Panc1 (cell line): ENCODE results near the gene VAC14. TPM values are rescaled to one million over a fixed set of nuclear protein-coding genes. Genes with fewer than 3 reads are reported as not detected.

Source experiments
- ATAC-seq: fragments of 200-7000 bp; cut with Tn5 transposase; 2 replicates; pipeline ENCODE4 v1.9.1; 2020; ENCODE audit warnings: mild to moderate bottlenecking, moderate library complexity
- BruUV-seq: library from RNA; stranded (reverse); fragments of 400-500 nt; replicated peaks from 2 replicates; lab custom pipeline; 2021; lab: Mats Ljungman, UMichigan
- CTCF ChIA-PET: fragments of 300-600 bp; sonication (Branson Sonifier 250); formaldehyde crosslinking; loops from one replicate; lab custom pipeline; 2022; ENCODE audit warnings: antibody characterized with exemption; lab: Charles Lee
- POLR2A ChIA-PET: fragments of 300-600 bp; sonication (Branson Sonifier 250); formaldehyde crosslinking; loops from one replicate; lab custom pipeline; 2022; ENCODE audit warnings: antibody characterized with exemption; lab: Charles Lee
- DNase-seq: peaks from one replicate; pipeline ENCODE4 v3.0.0-alpha.2; 2010; ENCODE audit warnings: low read depth, low spot score
- H3K27ac ChIP-seq: 2 replicates; pipeline ENCODE4 v1.5.1; 2011; ENCODE audit warnings: mild to moderate bottlenecking, low read length, inconsistent platforms
- H3K27me3 ChIP-seq: fragments of 200-500 bp; sonication (Bioruptor generic); 2 replicates; pipeline ENCODE4 v1.6.0; 2014; ENCODE audit warnings: low read length, inconsistent platforms; ENCODE audit not compliant: control insufficient read depth, insufficient read depth
- H3K36me3 ChIP-seq: fragments of 200-500 bp; sonication (Bioruptor generic); 2 replicates; pipeline ENCODE4 v1.5.1; 2014; ENCODE audit warnings: inconsistent platforms, mild to moderate bottlenecking, low read length, moderate library complexity; ENCODE audit not compliant: control insufficient read depth, insufficient read depth
- H3K4me1 ChIP-seq: 2 replicates; pipeline ENCODE4 v1.5.1; 2011; ENCODE audit warnings: inconsistent platforms, mild to moderate bottlenecking, low read length, moderate library complexity; ENCODE audit not compliant: control insufficient read depth, insufficient read depth
- H3K4me3 ChIP-seq, 2 experiments: 2 replicates each; pipeline ENCODE4 v1.5.1; 2011 to 2012; ENCODE audit warnings: low read depth in 2 of 2, low read length in 2 of 2, mild to moderate bottlenecking in 2 of 2, inconsistent platforms in 1 of 2, moderate library complexity in 1 of 2
- H3K9me3 ChIP-seq: fragments of 200-500 bp; sonication (Bioruptor generic); 2 replicates; pipeline ENCODE4 v1.5.1; 2014; ENCODE audit warnings: low read depth, mild to moderate bottlenecking, inconsistent platforms, low read length, moderate library complexity; ENCODE audit not compliant: control insufficient read depth, insufficient read depth
- POLR2AphosphoS5 ChIP-seq: IDR thresholded peaks from 2 replicates; pipeline ENCODE4 v1.6.1; 2012; ENCODE audit warnings: mild to moderate bottlenecking, low read depth, low read length, moderate library complexity
- SIN3A ChIP-seq: IDR thresholded peaks from 2 replicates; pipeline ENCODE4 v1.6.1; 2012; ENCODE audit warnings: low read depth, mild to moderate bottlenecking, low read length, moderate library complexity, borderline replicate concordance; ENCODE audit not compliant: insufficient read depth
- TCF7L2 ChIP-seq: IDR thresholded peaks from 2 replicates; pipeline ENCODE4 v1.6.1; 2011; ENCODE audit warnings: mild to moderate bottlenecking, low read depth, low read length, inconsistent platforms
- in situ Hi-C: cut with HindIII; loops from 2 replicates; pipeline ENCODE4 v1.10.0; 2016; ENCODE audit warnings: low sequenced_read_pairs, low pct_unique_long_range_greater_than_20kb
- intact Hi-C: fragments of 100-400 bp; cut with micrococcal nuclease; formaldehyde crosslinking; loops from one replicate; pipeline ENCODE4 v1.10.0; 2022; ENCODE audit not compliant: unreplicated experiment
- total RNA-seq: library from RNA; stranded (reverse); gene quantifications from one replicate; pipeline ENCODE4 v1.2.1, GENCODE V29; 2021; ENCODE audit not compliant: unreplicated experiment
- TF ChIP-seq, protein P1 (sequence below), 2 experiments: IDR thresholded peaks; 2 replicates each; pipeline ENCODE4 v1.6.1; 2011 to 2012; ENCODE audit warnings: low read depth in 2 of 2, control low read depth in 1 of 2, low read length in 1 of 2, mild to moderate bottlenecking in 1 of 2, moderate library complexity in 1 of 2; ENCODE audit not compliant: insufficient read depth in 1 of 2
- TF ChIP-seq, protein P2 (sequence below): fragments of 450-650 bp; IDR thresholded peaks from 2 replicates; pipeline ENCODE4 v1.5.1; 2017; ENCODE audit warnings: mild to moderate bottlenecking

The VAC14 gene
- total RNA-seq, 1 experiment from 2014 or later: 37.9 TPM

DNA sequence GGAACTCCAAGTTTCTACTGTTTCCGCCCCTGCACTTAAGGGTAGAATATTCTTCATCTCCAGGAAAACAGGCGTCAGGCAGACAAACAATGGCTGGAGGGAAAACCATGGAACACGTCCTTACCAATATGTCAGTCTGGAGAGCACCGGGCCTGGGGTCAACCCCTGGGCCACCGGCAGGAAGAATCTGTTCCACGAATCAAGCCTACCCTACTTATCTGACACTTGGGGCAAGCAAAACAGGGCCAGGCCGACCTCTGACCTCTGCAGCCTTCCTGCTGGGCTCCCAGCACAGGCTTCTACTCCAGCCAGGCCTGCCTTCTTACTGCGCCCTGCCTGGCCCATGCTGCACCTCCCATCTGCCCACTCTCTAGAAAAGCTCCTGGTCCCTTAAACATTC lies 10.1 kb downstream of the VAC14 start:
- Histone ChIP-seq H3K4me1 (no peaks in the 10 kb centered on the region; the same call in 1 of the 2 replicates), H3K9me3 (no peaks in the 10 kb centered on the region), H3K27me3 (no peaks in the 10 kb centered on the region), H3K36me3 (no peaks in the 10 kb centered on the region), H3K27ac (no peak overlapping the region), H3K4me3 (no peak overlapping the region)
- ATAC-seq (no peak), DNase-seq (no peak)
- ChIA-PET CTCF (no interaction called here), POLR2A (no interaction called here)
- no TSS peak for BruUV-seq
- in situ Hi-C loops: no loop called here
- TF ChIP-seq, protein P1, sequence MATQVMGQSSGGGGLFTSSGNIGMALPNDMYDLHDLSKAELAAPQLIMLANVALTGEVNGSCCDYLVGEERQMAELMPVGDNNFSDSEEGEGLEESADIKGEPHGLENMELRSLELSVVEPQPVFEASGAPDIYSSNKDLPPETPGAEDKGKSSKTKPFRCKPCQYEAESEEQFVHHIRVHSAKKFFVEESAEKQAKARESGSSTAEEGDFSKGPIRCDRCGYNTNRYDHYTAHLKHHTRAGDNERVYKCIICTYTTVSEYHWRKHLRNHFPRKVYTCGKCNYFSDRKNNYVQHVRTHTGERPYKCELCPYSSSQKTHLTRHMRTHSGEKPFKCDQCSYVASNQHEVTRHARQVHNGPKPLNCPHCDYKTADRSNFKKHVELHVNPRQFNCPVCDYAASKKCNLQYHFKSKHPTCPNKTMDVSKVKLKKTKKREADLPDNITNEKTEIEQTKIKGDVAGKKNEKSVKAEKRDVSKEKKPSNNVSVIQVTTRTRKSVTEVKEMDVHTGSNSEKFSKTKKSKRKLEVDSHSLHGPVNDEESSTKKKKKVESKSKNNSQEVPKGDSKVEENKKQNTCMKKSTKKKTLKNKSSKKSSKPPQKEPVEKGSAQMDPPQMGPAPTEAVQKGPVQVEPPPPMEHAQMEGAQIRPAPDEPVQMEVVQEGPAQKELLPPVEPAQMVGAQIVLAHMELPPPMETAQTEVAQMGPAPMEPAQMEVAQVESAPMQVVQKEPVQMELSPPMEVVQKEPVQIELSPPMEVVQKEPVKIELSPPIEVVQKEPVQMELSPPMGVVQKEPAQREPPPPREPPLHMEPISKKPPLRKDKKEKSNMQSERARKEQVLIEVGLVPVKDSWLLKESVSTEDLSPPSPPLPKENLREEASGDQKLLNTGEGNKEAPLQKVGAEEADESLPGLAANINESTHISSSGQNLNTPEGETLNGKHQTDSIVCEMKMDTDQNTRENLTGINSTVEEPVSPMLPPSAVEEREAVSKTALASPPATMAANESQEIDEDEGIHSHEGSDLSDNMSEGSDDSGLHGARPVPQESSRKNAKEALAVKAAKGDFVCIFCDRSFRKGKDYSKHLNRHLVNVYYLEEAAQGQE (IDR thresholded peaks at IDR 0.05; ENCODE audit: insufficient read depth in 1 of 2, low read depth in 2 of 2, low read length in 1 of 2): no peak
- no peak for TF ChIP-seq TCF7L2
- no peak for TF ChIP-seq POLR2AphosphoS5
- TF ChIP-seq, protein P2, sequence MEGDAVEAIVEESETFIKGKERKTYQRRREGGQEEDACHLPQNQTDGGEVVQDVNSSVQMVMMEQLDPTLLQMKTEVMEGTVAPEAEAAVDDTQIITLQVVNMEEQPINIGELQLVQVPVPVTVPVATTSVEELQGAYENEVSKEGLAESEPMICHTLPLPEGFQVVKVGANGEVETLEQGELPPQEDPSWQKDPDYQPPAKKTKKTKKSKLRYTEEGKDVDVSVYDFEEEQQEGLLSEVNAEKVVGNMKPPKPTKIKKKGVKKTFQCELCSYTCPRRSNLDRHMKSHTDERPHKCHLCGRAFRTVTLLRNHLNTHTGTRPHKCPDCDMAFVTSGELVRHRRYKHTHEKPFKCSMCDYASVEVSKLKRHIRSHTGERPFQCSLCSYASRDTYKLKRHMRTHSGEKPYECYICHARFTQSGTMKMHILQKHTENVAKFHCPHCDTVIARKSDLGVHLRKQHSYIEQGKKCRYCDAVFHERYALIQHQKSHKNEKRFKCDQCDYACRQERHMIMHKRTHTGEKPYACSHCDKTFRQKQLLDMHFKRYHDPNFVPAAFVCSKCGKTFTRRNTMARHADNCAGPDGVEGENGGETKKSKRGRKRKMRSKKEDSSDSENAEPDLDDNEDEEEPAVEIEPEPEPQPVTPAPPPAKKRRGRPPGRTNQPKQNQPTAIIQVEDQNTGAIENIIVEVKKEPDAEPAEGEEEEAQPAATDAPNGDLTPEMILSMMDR: no peak
- no peak for TF ChIP-seq SIN3A
- intact Hi-C loops: no loop called here

GRCh38 chr16:70789595-70790447 lies 11.1 kb downstream of the VAC14 start:
- Histone ChIP-seq H3K4me1 (no peaks in the 10 kb centered on the region; the same call in 1 of the 2 replicates), H3K27me3 (no peaks in the 10 kb centered on the region), H3K9me3 (no peaks in the 10 kb centered on the region), H3K4me3 (no peak overlapping the region), H3K36me3 (no peaks in the 10 kb centered on the region), H3K27ac (no peak overlapping the region)
- ChIA-PET CTCF (no interaction called here), POLR2A (no interaction called here)
- DNase-seq (no peak), ATAC-seq (peak; percentile 26)
- in situ Hi-C loops: no loop called here
- intact Hi-C loops: no loop called here
- TF ChIP-seq TCF7L2 (no peak), POLR2AphosphoS5 (no peak), SIN3A (no peak)
- TF ChIP-seq, protein P2: no peak
- BruUV-seq: no TSS peak
